HepG2 (cell line): ENCODE data around the gene SRCAP. TPM values are rescaled to one million over a fixed set of nuclear protein-coding genes. Genes with fewer than 3 reads are reported as not detected.
A peak's percentile ranks its signal among the peaks of the same experiment; 100 is the strongest.

Experiments
- ELF3 ChIP-seq: IDR thresholded peaks from 2 replicates; pipeline ENCODE4 v1.6.1; 2016; ENCODE audit warnings: missing genetic modification reagents, missing compliant biosample characterization
- GLI4 ChIP-seq: sonication (generic); formaldehyde crosslinking; IDR thresholded peaks from 2 replicates; pipeline ENCODE4 v1.5.1; 2020; ENCODE audit warnings: missing genetic modification reagents, mild to moderate bottlenecking, moderate library complexity, borderline replicate concordance
- HNRNPLL ChIP-seq: fragments of 200-400 bp; formaldehyde crosslinking; IDR thresholded peaks from 2 replicates; pipeline ENCODE4 v1.6.1; 2017; ENCODE audit warnings: mild to moderate bottlenecking, low read depth, low read length; ENCODE audit not compliant: poor library complexity, severe bottlenecking
- MBNL3 ChIP-seq: fragments of 250-450 bp; sonication (Bioruptor Pico); conservative IDR thresholded peaks from 2 replicates; pipeline ENCODE4 v1.8.0; 2022; ENCODE audit warnings: mild to moderate bottlenecking, inconsistent platforms
- NCOA5 ChIP-seq: sonication (generic); formaldehyde crosslinking; IDR thresholded peaks from 2 replicates; pipeline ENCODE4 v1.4.0; 2020; ENCODE audit warnings: missing genetic modification reagents
- NFRKB ChIP-seq: fragments of 450-650 bp; IDR thresholded peaks from 2 replicates; pipeline ENCODE4 v1.6.1; 2017
- THAP9 ChIP-seq: sonication (generic); formaldehyde crosslinking; IDR thresholded peaks from 2 replicates; pipeline ENCODE4; 2020; ENCODE audit warnings: missing genetic modification reagents, mild to moderate bottlenecking, borderline replicate concordance
- ZBTB21 ChIP-seq: sonication (generic); formaldehyde crosslinking; IDR thresholded peaks from 2 replicates; pipeline ENCODE4 v1.4.0; 2020; ENCODE audit warnings: missing genetic modification reagents
- ZFP41 ChIP-seq: sonication (generic); formaldehyde crosslinking; IDR thresholded peaks from 2 replicates; pipeline ENCODE4 v1.4.0; 2020; ENCODE audit warnings: mild to moderate bottlenecking, missing genetic modification reagents, borderline replicate concordance
- ZNF275 ChIP-seq: sonication (generic); formaldehyde crosslinking; IDR thresholded peaks from 2 replicates; pipeline ENCODE4 v1.8.0; 2022; ENCODE audit warnings: missing genetic modification reagents, mild to moderate bottlenecking, inconsistent platforms, borderline replicate concordance
- ZNF644 ChIP-seq: IDR thresholded peaks from 2 replicates; pipeline ENCODE4 v1.6.1; 2016; ENCODE audit warnings: low read depth
- ZNF780A ChIP-seq: sonication (generic); formaldehyde crosslinking; IDR thresholded peaks from 2 replicates; pipeline ENCODE4 v1.8.0; 2022; ENCODE audit warnings: mild to moderate bottlenecking, missing genetic modification reagents, moderate library complexity
- polyA plus RNA-seq, 8 experiments: library from polyadenylated mRNA; depleted of rRNA in 3 of 8; stranded (reverse) in 7 of 8; unstranded in 1 of 8; fragments of >200 nt; fragmentation: Illumina TruSeq in 4 of 8; extraction: Trizol in 4 of 8; gene quantifications; 2 replicates each; pipeline versions ENCODE4 v1.2.1 to v1.2.3, GENCODE V29; 2011 to 2016; ENCODE audit warnings: low read depth in 4 of 8, missing spikeins in 1 of 8, mixed read lengths in 1 of 8; ENCODE audit not compliant: insufficient read depth in 1 of 8
- total RNA-seq, 5 experiments: library from RNA; depleted of rRNA; stranded (reverse); fragments of >200 nt; fragmentation: Illumina TruSeq; extraction: Trizol; gene quantifications; 2 replicates each; pipeline ENCODE4 v1.2.3, GENCODE V29; 2016; ENCODE audit warnings: low read depth in 1 of 5
- TF ChIP-seq, protein P1 (sequence below): sonication (generic); formaldehyde crosslinking; IDR thresholded peaks from 2 replicates; pipeline ENCODE4 v1.4.0; 2020; ENCODE audit warnings: missing genetic modification reagents
- TF ChIP-seq, protein P2 (sequence below): sonication (generic); formaldehyde crosslinking; IDR thresholded peaks from 2 replicates; pipeline ENCODE4 v1.4.0; 2020; ENCODE audit warnings: missing genetic modification reagents

Gene SRCAP
- total and polyA plus RNA-seq, 2 of the 13 experiments (the other 11 are each of a cell fraction or from before 2014, with no cell fraction given), result 4.9 to 9.0 TPM

DNA sequence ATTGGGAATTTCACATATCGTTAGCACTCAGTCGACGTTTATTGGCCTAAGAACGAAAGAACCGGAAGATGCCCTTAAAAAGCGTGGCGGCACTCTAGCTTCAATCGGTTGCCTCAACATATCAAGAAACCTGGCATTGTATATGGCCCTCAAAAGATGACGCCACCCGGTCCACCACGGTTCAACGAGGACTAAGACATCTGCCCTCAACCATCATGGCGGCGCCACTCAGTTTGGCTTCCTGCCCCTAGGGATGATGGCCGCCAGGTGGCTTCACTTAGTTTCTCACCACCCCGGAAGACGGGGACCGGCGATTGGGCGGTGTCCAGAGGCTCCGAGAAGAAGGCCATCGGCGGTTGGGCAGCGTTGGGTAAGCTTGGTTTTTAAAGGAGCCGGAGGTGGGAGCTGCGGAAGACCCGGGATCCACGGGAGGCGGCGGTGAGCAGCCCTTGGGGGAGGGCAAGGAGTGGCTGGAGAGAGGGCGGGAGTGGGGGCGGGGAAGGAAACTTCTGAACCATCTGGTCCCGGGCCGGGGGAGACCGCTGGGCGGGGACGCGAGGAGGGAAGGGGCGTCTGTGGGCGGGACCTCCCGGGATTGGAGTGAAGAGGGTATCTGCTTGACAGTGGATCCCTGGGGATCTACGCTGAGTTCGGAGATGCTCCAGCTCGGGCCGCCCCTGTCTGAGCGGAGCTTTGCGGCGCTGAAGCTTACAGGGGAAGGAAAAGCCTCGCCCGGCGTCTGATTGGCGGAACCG, 48.4 kb upstream of the SRCAP start, which contains the start of gene PRR14 (continued):
- TF ChIP-seq ZBTB21 (CRISPR knock-in tag) (no peak), HNRNPLL (peak; percentile 91), ZNF275 (CRISPR knock-in tag) (0 out of 2 replicates have a peak, but pooled peaks have one; percentile 55), ZNF644 (CRISPR knock-in tag) (peak; percentile 82), MBNL3 (no peak), ZFP41 (CRISPR knock-in tag) (no peak), ELF3 (CRISPR knock-in tag) (peak; percentile 80), NFRKB (peak; percentile 82), ZNF780A (CRISPR knock-in tag) (0 out of 2 replicates have a peak, but pooled peaks have one; percentile 56), GLI4 (CRISPR knock-in tag) (no peak), THAP9 (CRISPR knock-in tag) (peak; percentile 79; the same call in 1 of the 2 replicates), NCOA5 (CRISPR knock-in tag) (no peak)
- TF ChIP-seq, protein P1, sequence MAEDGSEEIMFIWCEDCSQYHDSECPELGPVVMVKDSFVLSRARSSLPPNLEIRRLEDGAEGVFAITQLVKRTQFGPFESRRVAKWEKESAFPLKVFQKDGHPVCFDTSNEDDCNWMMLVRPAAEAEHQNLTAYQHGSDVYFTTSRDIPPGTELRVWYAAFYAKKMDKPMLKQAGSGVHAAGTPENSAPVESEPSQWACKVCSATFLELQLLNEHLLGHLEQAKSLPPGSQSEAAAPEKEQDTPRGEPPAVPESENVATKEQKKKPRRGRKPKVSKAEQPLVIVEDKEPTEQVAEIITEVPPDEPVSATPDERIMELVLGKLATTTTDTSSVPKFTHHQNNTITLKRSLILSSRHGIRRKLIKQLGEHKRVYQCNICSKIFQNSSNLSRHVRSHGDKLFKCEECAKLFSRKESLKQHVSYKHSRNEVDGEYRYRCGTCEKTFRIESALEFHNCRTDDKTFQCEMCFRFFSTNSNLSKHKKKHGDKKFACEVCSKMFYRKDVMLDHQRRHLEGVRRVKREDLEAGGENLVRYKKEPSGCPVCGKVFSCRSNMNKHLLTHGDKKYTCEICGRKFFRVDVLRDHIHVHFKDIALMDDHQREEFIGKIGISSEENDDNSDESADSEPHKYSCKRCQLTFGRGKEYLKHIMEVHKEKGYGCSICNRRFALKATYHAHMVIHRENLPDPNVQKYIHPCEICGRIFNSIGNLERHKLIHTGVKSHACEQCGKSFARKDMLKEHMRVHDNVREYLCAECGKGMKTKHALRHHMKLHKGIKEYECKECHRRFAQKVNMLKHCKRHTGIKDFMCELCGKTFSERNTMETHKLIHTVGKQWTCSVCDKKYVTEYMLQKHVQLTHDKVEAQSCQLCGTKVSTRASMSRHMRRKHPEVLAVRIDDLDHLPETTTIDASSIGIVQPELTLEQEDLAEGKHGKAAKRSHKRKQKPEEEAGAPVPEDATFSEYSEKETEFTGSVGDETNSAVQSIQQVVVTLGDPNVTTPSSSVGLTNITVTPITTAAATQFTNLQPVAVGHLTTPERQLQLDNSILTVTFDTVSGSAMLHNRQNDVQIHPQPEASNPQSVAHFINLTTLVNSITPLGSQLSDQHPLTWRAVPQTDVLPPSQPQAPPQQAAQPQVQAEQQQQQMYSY, result peak; percentile 81; the same call in 1 of the 2 replicates
- TF ChIP-seq, protein P2, sequence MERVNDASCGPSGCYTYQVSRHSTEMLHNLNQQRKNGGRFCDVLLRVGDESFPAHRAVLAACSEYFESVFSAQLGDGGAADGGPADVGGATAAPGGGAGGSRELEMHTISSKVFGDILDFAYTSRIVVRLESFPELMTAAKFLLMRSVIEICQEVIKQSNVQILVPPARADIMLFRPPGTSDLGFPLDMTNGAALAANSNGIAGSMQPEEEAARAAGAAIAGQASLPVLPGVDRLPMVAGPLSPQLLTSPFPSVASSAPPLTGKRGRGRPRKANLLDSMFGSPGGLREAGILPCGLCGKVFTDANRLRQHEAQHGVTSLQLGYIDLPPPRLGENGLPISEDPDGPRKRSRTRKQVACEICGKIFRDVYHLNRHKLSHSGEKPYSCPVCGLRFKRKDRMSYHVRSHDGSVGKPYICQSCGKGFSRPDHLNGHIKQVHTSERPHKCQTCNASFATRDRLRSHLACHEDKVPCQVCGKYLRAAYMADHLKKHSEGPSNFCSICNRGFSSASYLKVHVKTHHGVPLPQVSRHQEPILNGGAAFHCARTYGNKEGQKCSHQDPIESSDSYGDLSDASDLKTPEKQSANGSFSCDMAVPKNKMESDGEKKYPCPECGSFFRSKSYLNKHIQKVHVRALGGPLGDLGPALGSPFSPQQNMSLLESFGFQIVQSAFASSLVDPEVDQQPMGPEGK (CRISPR knock-in tag), result peak; percentile 72; the same call in 1 of the 2 replicates
